Hematopoietic multipotent progenitor cell treated with erythropoietin and hydrocortisone succinate and interleukin-3 and kit ligand, for 6 days (in vitro differentiated cells): ENCODE data around the gene TSC1.

Experiments
- DNase-seq: peaks from one replicate; pipeline ENCODE4 v3.0.0-alpha.2; 2015

The TSC1 gene

GRCh38 chr9:132886334-132886725 lies 58.1 kb downstream of the TSC1 start:
- no peak for DNase-seq

- DNase-seq, result no peak
Observed at GRCh38 chr9:132885720-132886333, 58.6 kb downstream of the TSC1 start.

- DNase-seq, result no peak
Observed at GRCh38 chr9:132883349-132884294, 60.8 kb downstream of the TSC1 start.

- DNase-seq, result no peak
Observed at GRCh38 chr9:132882616-132883015, 61.8 kb downstream of the TSC1 start.

GRCh38 chr9:132881826-132882225 lies 62.6 kb downstream of the TSC1 start:
- DNase-seq, result peak; percentile 48

- no peak for DNase-seq
Observed at GRCh38 chr9:132880324-132880661, 64.1 kb downstream of the TSC1 start.

- DNase-seq, result peak; percentile 31
Observed at GRCh38 chr9:132879457-132880323, 64.7 kb downstream of the TSC1 start.

GRCh38 chr9:132878695-132879456 lies 65.5 kb downstream of the TSC1 start, which contains the start of gene SPACA9:
Gene SPACA9, plus strand, starts transcription at chr9:132878898. Its CDS starts 5,050 bp downstream, at chr9:132883948.
- DNase-seq, result peak; percentile 50

- DNase-seq, result peak; percentile 81
Observed at GRCh38 chr9:132877824-132878694, 66.4 kb downstream of the TSC1 start, which contains the start of gene AK8. Gene AK8, minus strand, starts transcription at chr9:132878284. Its CDS starts 29 bp downstream, at chr9:132878255.

GRCh38 chr9:132877458-132877823 lies 67.0 kb downstream of the TSC1 start:
- DNase-seq, result no peak

GRCh38 chr9:132876849-132877248 lies 67.6 kb downstream of the TSC1 start:
- DNase-seq, result no peak

GRCh38 chr9:132875159-132875558 lies 69.3 kb downstream of the TSC1 start:
- DNase-seq, result no peak

- DNase-seq, result no peak
Observed at GRCh38 chr9:132873403-132873802, 71.0 kb downstream of the TSC1 start.

GRCh38 chr9:132869266-132869665 lies 75.2 kb downstream of the TSC1 start:
- DNase-seq, result no peak

- no peak for DNase-seq
Observed at GRCh38 chr9:132866898-132867297, 77.5 kb downstream of the TSC1 start.

GRCh38 chr9:132864691-132865090 lies 79.7 kb downstream of the TSC1 start:
- no peak for DNase-seq

GRCh38 chr9:132864277-132864676 lies 80.1 kb downstream of the TSC1 start:
- DNase-seq, result no peak

- no peak for DNase-seq
Observed at GRCh38 chr9:132863096-132863495, 81.3 kb downstream of the TSC1 start.

- DNase-seq, result no peak
Observed at GRCh38 chr9:132862533-132862932, 81.9 kb downstream of the TSC1 start.

GRCh38 chr9:132861666-132862065 lies 82.8 kb downstream of the TSC1 start:
- DNase-seq, result no peak

- no peak for DNase-seq
Observed at GRCh38 chr9:132858751-132859150, 85.7 kb downstream of the TSC1 start.
